HepG2 (cell line): ENCODE results near the gene HOXA13. TPM values are rescaled to one million over a fixed set of nuclear protein-coding genes. Genes with fewer than 3 reads are reported as not detected.

Experiments used
- CTCF ChIP-seq: sonication (generic); formaldehyde crosslinking; IDR thresholded peaks from 2 replicates; pipeline ENCODE4 v1.5.0; 2020; ENCODE audit warnings: mild to moderate bottlenecking, missing genetic modification reagents, moderate library complexity
- ELF1 ChIP-seq: sonication (generic); formaldehyde crosslinking; IDR thresholded peaks from 2 replicates; pipeline ENCODE4 v1.4.0; 2020; ENCODE audit warnings: missing genetic modification reagents
- GABPB1 ChIP-seq: IDR thresholded peaks from 2 replicates; pipeline ENCODE4 v1.6.1; 2016; ENCODE audit warnings: mild to moderate bottlenecking, missing genetic modification reagents, moderate library complexity, missing compliant biosample characterization
- KDM2A ChIP-seq: sonication (generic); formaldehyde crosslinking; IDR thresholded peaks from 2 replicates; pipeline ENCODE4 v1.4.0; 2020; ENCODE audit warnings: low read depth, missing genetic modification reagents, borderline replicate concordance
- KDM5B ChIP-seq: sonication (generic); formaldehyde crosslinking; IDR thresholded peaks from 2 replicates; pipeline ENCODE4 v1.4.0; 2020; ENCODE audit warnings: missing genetic modification reagents, mild to moderate bottlenecking, borderline replicate concordance
- MEIS2 ChIP-seq: sonication (generic); formaldehyde crosslinking; IDR thresholded peaks from 2 replicates; pipeline ENCODE4 v1.9.0; 2021; ENCODE audit warnings: mild to moderate bottlenecking, missing genetic modification reagents
- RAD21 ChIP-seq: fragments of 450-650 bp; formaldehyde crosslinking; IDR thresholded peaks from 2 replicates; pipeline ENCODE4 v1.5.0; 2020; ENCODE audit warnings: mild to moderate bottlenecking
- RXRA ChIP-seq: sonication (generic); formaldehyde crosslinking; IDR thresholded peaks from 2 replicates; pipeline ENCODE4 v1.5.1; 2020; ENCODE audit warnings: missing genetic modification reagents
- SALL1 ChIP-seq: sonication (generic); formaldehyde crosslinking; IDR thresholded peaks from 2 replicates; pipeline ENCODE4 v1.8.0; 2022; ENCODE audit warnings: mild to moderate bottlenecking, missing genetic modification reagents
- SP140L ChIP-seq: sonication (generic); formaldehyde crosslinking; IDR thresholded peaks from 2 replicates; pipeline ENCODE4 v1.4.0; 2020; ENCODE audit warnings: missing genetic modification reagents, borderline replicate concordance
- ZFP91 ChIP-seq: sonication (generic); formaldehyde crosslinking; IDR thresholded peaks from 2 replicates; pipeline ENCODE4 v1.9.0; 2022; ENCODE audit warnings: missing genetic modification reagents, mild to moderate bottlenecking, borderline replicate concordance
- ZNF10 ChIP-seq: sonication (generic); formaldehyde crosslinking; IDR thresholded peaks from 2 replicates; pipeline ENCODE4 v1.4.0; 2020; ENCODE audit warnings: mild to moderate bottlenecking, low read depth, missing genetic modification reagents, borderline replicate concordance
- ZNF143 ChIP-seq: sonication (generic); formaldehyde crosslinking; IDR thresholded peaks from 2 replicates; pipeline ENCODE4 v1.4.0; 2020; ENCODE audit warnings: missing genetic modification reagents
- ZNF256 ChIP-seq: sonication (generic); formaldehyde crosslinking; conservative IDR thresholded peaks from 2 replicates; pipeline ENCODE4 v1.4.0; 2020; ENCODE audit warnings: missing genetic modification reagents
- ZNF296 ChIP-seq: sonication (generic); formaldehyde crosslinking; conservative IDR thresholded peaks from 2 replicates; pipeline ENCODE4 v1.5.0; 2020; ENCODE audit warnings: mild to moderate bottlenecking, missing genetic modification reagents
- polyA plus RNA-seq, 8 experiments: library from polyadenylated mRNA; depleted of rRNA in 3 of 8; stranded (reverse) in 7 of 8; unstranded in 1 of 8; fragments of >200 nt; fragmentation: Illumina TruSeq in 4 of 8; extraction: Trizol in 4 of 8; gene quantifications; 2 replicates each; pipeline versions ENCODE4 v1.2.1 to v1.2.3, GENCODE V29; 2011 to 2016; ENCODE audit warnings: low read depth in 4 of 8, missing spikeins in 1 of 8, mixed read lengths in 1 of 8; ENCODE audit not compliant: insufficient read depth in 1 of 8
- total RNA-seq, 5 experiments: library from RNA; depleted of rRNA; stranded (reverse); fragments of >200 nt; fragmentation: Illumina TruSeq; extraction: Trizol; gene quantifications; 2 replicates each; pipeline ENCODE4 v1.2.3, GENCODE V29; 2016; ENCODE audit warnings: low read depth in 1 of 5
- TF ChIP-seq, protein P1 (sequence below), 2 experiments: sonication (generic) in 1 of 2; formaldehyde crosslinking in 1 of 2; IDR thresholded peaks; 2 replicates each; pipeline versions ENCODE4 v1.4.0 to v1.6.1; 2018 to 2020; ENCODE audit warnings: missing genetic modification reagents in 2 of 2, borderline replicate concordance in 1 of 2, low read depth in 1 of 2, mild to moderate bottlenecking in 1 of 2, missing biosample characterization in 1 of 2
- TF ChIP-seq, protein P2 (sequence below): sonication (generic); formaldehyde crosslinking; IDR thresholded peaks from 2 replicates; pipeline ENCODE4 v1.4.0; 2020; ENCODE audit warnings: mild to moderate bottlenecking, missing genetic modification reagents, borderline replicate concordance

The HOXA13 gene
- total and polyA plus RNA-seq, 2 of the 13 experiments (the other 11 are each of a cell fraction or from before 2014, with no cell fraction given), result 0.01 to 0.04 TPM

DNA sequence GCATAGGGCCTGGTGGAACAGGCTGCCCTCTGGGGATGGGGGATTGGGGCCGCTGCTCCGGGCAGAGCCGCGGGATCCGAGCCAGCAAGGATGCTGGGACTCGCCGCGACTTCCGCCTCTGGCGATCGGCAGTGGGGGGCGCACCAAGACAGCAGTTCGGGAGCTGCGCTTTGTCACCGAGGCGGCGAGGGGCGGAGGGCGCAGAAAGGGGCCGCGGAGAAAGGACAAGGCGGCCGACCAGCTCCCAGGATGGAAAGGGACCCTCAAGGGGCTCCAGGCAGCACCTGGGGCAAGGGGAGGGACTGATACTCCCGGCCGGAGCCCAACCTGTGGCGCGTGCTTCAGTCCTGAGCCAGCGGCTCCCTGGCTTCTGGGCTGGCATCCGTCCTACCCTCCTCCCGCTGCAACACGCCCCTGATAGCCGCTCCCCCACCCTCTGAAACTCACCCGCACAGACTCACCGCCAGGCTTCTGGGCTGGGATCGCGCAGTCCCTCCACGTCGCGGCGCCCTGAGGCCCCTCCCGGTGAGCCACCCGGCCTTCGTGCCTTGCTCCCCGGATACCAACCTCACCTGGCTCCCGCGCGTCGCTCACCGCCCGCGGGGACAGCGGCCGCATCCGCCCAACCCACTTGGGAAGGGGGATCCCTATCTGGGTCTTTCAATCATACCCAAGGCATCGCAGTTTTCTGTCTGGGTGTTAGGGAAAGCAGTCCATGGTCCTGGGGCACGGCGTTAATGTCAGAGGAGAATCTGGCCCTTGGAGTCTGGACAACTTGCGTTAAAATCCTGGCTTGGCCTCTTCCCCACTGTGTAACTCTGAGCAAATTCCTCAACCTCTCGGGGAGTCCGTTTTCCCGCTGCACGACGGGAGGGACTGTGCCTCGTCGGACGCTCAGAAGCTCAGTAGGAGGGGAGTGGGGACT, 35.8 kb upstream of the HOXA13 start (continued):
- TF ChIP-seq, protein P1, sequence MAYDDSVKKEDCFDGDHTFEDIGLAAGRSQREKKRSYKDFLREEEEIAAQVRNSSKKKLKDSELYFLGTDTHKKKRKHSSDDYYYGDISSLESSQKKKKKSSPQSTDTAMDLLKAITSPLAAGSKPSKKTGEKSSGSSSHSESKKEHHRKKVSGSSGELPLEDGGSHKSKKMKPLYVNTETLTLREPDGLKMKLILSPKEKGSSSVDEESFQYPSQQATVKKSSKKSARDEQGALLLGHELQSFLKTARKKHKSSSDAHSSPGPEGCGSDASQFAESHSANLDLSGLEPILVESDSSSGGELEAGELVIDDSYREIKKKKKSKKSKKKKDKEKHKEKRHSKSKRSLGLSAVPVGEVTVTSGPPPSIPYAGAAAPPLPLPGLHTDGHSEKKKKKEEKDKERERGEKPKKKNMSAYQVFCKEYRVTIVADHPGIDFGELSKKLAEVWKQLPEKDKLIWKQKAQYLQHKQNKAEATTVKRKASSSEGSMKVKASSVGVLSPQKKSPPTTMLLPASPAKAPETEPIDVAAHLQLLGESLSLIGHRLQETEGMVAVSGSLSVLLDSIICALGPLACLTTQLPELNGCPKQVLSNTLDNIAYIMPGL (CRISPR knock-in tag; IDR thresholded peaks at IDR 0.05; ENCODE audit: borderline replicate concordance in 1 of 2, low read depth in 1 of 2), result 0 out of 4 replicates have a peak, but pooled peaks have one; percentile 32 to 35
- TF ChIP-seq ZNF256 (CRISPR knock-in tag), result no peak
- TF ChIP-seq RXRA (CRISPR knock-in tag), result no peak
- TF ChIP-seq, protein P2, sequence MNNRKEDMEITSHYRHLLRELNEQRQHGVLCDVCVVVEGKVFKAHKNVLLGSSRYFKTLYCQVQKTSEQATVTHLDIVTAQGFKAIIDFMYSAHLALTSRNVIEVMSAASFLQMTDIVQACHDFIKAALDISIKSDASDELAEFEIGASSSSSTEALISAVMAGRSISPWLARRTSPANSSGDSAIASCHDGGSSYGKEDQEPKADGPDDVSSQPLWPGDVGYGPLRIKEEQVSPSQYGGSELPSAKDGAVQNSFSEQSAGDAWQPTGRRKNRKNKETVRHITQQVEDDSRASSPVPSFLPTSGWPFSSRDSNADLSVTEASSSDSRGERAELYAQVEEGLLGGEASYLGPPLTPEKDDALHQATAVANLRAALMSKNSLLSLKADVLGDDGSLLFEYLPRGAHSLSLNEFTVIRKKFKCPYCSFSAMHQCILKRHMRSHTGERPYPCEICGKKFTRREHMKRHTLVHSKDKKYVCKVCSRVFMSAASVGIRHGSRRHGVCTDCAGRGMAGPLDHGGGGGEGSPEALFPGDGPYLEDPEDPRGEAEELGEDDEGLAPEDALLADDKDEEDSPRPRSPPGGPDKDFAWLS (CRISPR knock-in tag), result no peak
- peak; percentile 79 for TF ChIP-seq RAD21 (CRISPR knock-in tag)
- peak; percentile 41; the same call in 1 of the 2 replicates for TF ChIP-seq ZNF143 (CRISPR knock-in tag)
- TF ChIP-seq KDM5B (CRISPR knock-in tag), result peak; percentile 52; the same call in 1 of the 2 replicates
- TF ChIP-seq ZNF296 (CRISPR knock-in tag), result no peak
- TF ChIP-seq ZFP91 (CRISPR knock-in tag), result peak; percentile 69; the same call in 1 of the 2 replicates
- TF ChIP-seq SALL1 (CRISPR knock-in tag), result peak; percentile 42
- TF ChIP-seq ELF1 (CRISPR knock-in tag), result peak; percentile 80
- no peak for TF ChIP-seq SP140L (CRISPR knock-in tag)
- TF ChIP-seq KDM2A, result peak; percentile 43; the same call in 1 of the 2 replicates
- peak; percentile 84 for TF ChIP-seq GABPB1 (CRISPR knock-in tag)
- no peak for TF ChIP-seq MEIS2 (CRISPR knock-in tag)
- TF ChIP-seq ZNF10 (CRISPR knock-in tag), result no peak
- TF ChIP-seq CTCF, result peak; percentile 90
